Calu3 (cell line): ENCODE results near the gene SNAP91. TPM values are rescaled to one million over a fixed set of nuclear protein-coding genes. Genes with fewer than 3 reads are reported as not detected.

Experiments
- BruUV-seq: library from RNA; stranded (reverse); fragments of 400-500 nt; replicated peaks from 2 replicates; lab custom pipeline; 2021; lab: Mats Ljungman, UMichigan
- CTCF ChIA-PET: fragments of 300-600 bp; sonication (Branson Sonifier 250); formaldehyde crosslinking; loops from one replicate; lab custom pipeline; 2022; ENCODE audit warnings: antibody characterized with exemption; lab: Charles Lee
- DNase-seq: peaks from one replicate; pipeline ENCODE4 v3.0.0; 2022
- H3K27ac Mint-ChIP-seq: one replicate; pipeline ENCODE4 v1.8.0; 2022; ENCODE audit warnings: mixed read lengths; ENCODE audit not compliant: unreplicated experiment
- H3K27me3 Mint-ChIP-seq: one replicate; pipeline ENCODE4 v1.8.0; 2022; ENCODE audit warnings: mixed read lengths; ENCODE audit not compliant: unreplicated experiment
- H3K36me3 Mint-ChIP-seq: one replicate; pipeline ENCODE4 v1.8.0; 2022; ENCODE audit warnings: mild to moderate bottlenecking, moderate library complexity, mixed read lengths; ENCODE audit not compliant: insufficient read depth, unreplicated experiment
- H3K4me1 Mint-ChIP-seq: one replicate; pipeline ENCODE4 v1.8.0; 2022; ENCODE audit warnings: mild to moderate bottlenecking, low read depth, mixed read lengths; ENCODE audit not compliant: unreplicated experiment
- H3K4me3 Mint-ChIP-seq: one replicate; pipeline ENCODE4 v1.8.0; 2022; ENCODE audit warnings: mild to moderate bottlenecking, low read depth, moderate library complexity, mixed read lengths; ENCODE audit not compliant: unreplicated experiment
- H3K9me3 Mint-ChIP-seq: one replicate; pipeline ENCODE4 v1.8.0; 2022; ENCODE audit warnings: low read depth, mixed read lengths; ENCODE audit not compliant: unreplicated experiment
- CTCF ChIP-seq: fragments of 200-600 bp; IDR thresholded peaks from one replicate; pipeline ENCODE4 v1.8.0; 2022; ENCODE audit warnings: antibody characterized with exemption; ENCODE audit not compliant: unreplicated experiment
- intact Hi-C: fragments of 100-400 bp; cut with micrococcal nuclease; formaldehyde crosslinking; loops from one replicate; pipeline ENCODE4 v1.10.0; 2022; ENCODE audit not compliant: unreplicated experiment
- total RNA-seq: library from RNA; stranded (reverse); gene quantifications from 2 replicates; pipeline ENCODE4 v1.2.3, GENCODE V29; 2022

SNAP91 gene
- total RNA-seq, 1 experiment from 2014 or later, result not detected

DNA sequence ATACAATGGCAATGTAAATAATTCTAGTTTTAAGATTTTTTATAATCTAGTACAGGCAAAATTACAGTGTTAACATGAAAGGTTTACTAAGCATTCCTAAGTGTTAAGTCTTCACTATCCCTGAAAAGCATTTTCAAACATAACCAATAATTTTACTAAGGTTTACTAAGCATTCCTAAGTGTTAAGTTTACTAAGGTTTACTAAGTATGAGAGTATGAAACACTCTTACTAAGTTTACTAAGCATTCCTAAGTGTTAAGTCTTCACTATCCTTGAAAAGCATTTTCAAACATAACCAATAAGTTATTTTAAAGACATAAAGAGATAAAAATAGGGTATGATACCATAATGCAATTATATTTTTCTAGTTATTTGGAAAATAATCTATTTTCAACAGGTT lies 114.0 kb downstream of the SNAP91 start:
- CTCF ChIA-PET, result no interaction called here
- no peaks in the 10 kb centered on the region for H3K9me3 Mint-ChIP-seq
- H3K4me3 Mint-ChIP-seq, result no peak overlapping the region
- no peak for TF ChIP-seq CTCF
- no peaks in the 10 kb centered on the region for H3K36me3 Mint-ChIP-seq
- intact Hi-C loops, result no loop called here
- H3K4me1 Mint-ChIP-seq, result no peaks in the 10 kb centered on the region
- no peaks in the 10 kb centered on the region for H3K27me3 Mint-ChIP-seq
- no peak for DNase-seq
- no peak overlapping the region for H3K27ac Mint-ChIP-seq
- no TSS peak for BruUV-seq

GRCh38 chr6:83593395-83593785 lies 115.5 kb downstream of the SNAP91 start:
- intact Hi-C loops, result loop anchor here (2.0 kb wide), 1 partner anchor 175 kb away; no protein-coding TSS in a partner anchor
- no peaks in the 10 kb centered on the region for H3K9me3 Mint-ChIP-seq
- TF ChIP-seq CTCF, result no peak
- BruUV-seq, result no TSS peak
- CTCF ChIA-PET, result interaction anchor here (0.6 kb wide), 1 partner anchor 242 kb away, joined by 6 read pairs; no protein-coding TSS in a partner anchor
- DNase-seq, result no peak
- H3K36me3 Mint-ChIP-seq, result no peaks in the 10 kb centered on the region
- H3K27me3 Mint-ChIP-seq, result no peaks in the 10 kb centered on the region
- no peak overlapping the region for H3K27ac Mint-ChIP-seq
- H3K4me3 Mint-ChIP-seq, result no peak overlapping the region
- H3K4me1 Mint-ChIP-seq, result no peaks in the 10 kb centered on the region

DNA sequence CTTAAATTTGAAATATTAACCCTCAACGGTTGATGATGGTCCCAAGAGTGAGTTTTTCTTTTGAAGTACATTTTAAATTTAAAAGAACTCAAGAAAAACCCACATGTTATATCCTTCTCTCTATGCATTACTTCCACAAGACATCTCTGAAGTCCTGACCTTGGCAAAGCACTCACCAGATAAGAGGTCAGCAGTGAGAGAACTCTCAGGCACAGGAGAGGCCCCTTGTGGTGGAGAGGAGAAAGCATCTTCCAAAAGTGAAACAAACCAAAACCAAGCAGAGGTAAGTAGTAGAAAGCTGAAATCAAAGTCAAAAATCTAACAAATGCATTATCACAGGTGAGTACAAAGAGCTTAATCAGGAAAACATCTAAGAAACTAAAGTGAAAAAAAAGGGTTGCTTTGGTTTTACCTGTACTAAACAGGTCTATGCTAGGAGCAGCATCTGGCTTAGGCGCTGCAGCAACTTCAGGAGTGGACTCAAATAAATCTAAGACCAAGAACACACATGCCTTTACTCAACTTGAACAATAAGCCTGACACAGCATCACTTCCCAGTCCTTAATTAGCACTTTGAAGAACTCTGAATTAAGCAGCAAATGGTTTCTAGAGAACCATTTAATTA lies 116.0 kb downstream of the SNAP91 start:
- CTCF ChIA-PET, result interaction anchor here (0.6 kb wide), 1 partner anchor 241 kb away, joined by 6 read pairs; no protein-coding TSS in a partner anchor
- no peaks in the 10 kb centered on the region for H3K27me3 Mint-ChIP-seq

GRCh38 chr6:83590416-83590815 lies 118.5 kb downstream of the SNAP91 start:
- no peak overlapping the region for H3K27ac Mint-ChIP-seq
- H3K4me1 Mint-ChIP-seq, result no peaks in the 10 kb centered on the region
- H3K4me3 Mint-ChIP-seq, result no peak overlapping the region
- CTCF ChIA-PET, result no interaction called here
- no peaks in the 10 kb centered on the region for H3K36me3 Mint-ChIP-seq
- TF ChIP-seq CTCF, result no peak
- intact Hi-C loops, result no loop called here
- no TSS peak for BruUV-seq
- DNase-seq, result no peak
- no peaks in the 10 kb centered on the region for H3K9me3 Mint-ChIP-seq
- no peaks in the 10 kb centered on the region for H3K27me3 Mint-ChIP-seq

More for the DNA sequence above, 116.0 kb downstream of the SNAP91 start:
- H3K4me3 Mint-ChIP-seq, result no peak overlapping the region
- H3K4me1 Mint-ChIP-seq, result no peaks in the 10 kb centered on the region
- no peaks in the 10 kb centered on the region for H3K36me3 Mint-ChIP-seq
- no peak overlapping the region for H3K27ac Mint-ChIP-seq
- intact Hi-C loops, result loop anchor here (2.0 kb wide), 1 partner anchor 174 kb away; no protein-coding TSS in a partner anchor
- no TSS peak for BruUV-seq
- peak; percentile 31 for DNase-seq
- H3K9me3 Mint-ChIP-seq, result no peaks in the 10 kb centered on the region
- TF ChIP-seq CTCF, result peak; percentile 47
